Fibroblast of lung (primary cell): ENCODE results near the gene COX17. TPM values are rescaled to one million over a fixed set of nuclear protein-coding genes. Genes with fewer than 3 reads are reported as not detected.
A peak's percentile ranks its signal among the peaks of the same experiment; 100 is the strongest.

ENCODE experiments used
- DNase-seq, 2 donors: peaks; one replicate each; pipeline versions ENCODE4 v3.0.0 to v3.0.0-alpha.2; 2010; ENCODE audit warnings: low read depth in 2 of 2
- H2AFZ ChIP-seq: 2 replicates; pipeline ENCODE4 v1.5.1; 2012; ENCODE audit warnings: low read length, control low read depth, inconsistent platforms
- H3K27ac ChIP-seq: 2 replicates; pipeline ENCODE4 v1.5.1; 2011; ENCODE audit warnings: low read length, control low read depth; ENCODE audit not compliant: insufficient read depth
- H3K27me3 ChIP-seq: 2 replicates; pipeline ENCODE4 v1.5.1; 2011; ENCODE audit warnings: mild to moderate bottlenecking, low read length; ENCODE audit not compliant: control insufficient read depth, insufficient read depth
- H3K36me3 ChIP-seq: 2 replicates; pipeline ENCODE4 v1.5.1; 2011; ENCODE audit warnings: low read length; ENCODE audit not compliant: control insufficient read depth, insufficient read depth
- H3K4me1 ChIP-seq: 2 replicates; pipeline ENCODE4 v1.5.1; 2011; ENCODE audit warnings: low read length; ENCODE audit not compliant: control insufficient read depth, insufficient read depth; ENCODE audit errors: extremely low read depth
- H3K4me2 ChIP-seq: 2 replicates; pipeline ENCODE4 v1.5.1; 2011; ENCODE audit warnings: low read length, control low read depth; ENCODE audit not compliant: insufficient read depth; ENCODE audit errors: extremely low read depth
- H3K4me3 ChIP-seq, 4 experiments: fragments of 200-600 bp in 1 of 4; sonication (generic) in 1 of 4; replicated peaks in 1 of 4; 2 replicates each; pipeline ENCODE4 v1.5.1; 2011 to 2016; ENCODE audit warnings: low read length in 4 of 4, low read depth in 3 of 4, mild to moderate bottlenecking in 3 of 4, control low read depth in 2 of 4, inconsistent platforms in 1 of 4, mixed read lengths in 1 of 4; ENCODE audit not compliant: insufficient read depth in 1 of 4; ENCODE audit errors: control extremely low read depth in 1 of 4
- H3K79me2 ChIP-seq: 2 replicates; pipeline ENCODE4 v1.5.1; 2012; ENCODE audit warnings: mild to moderate bottlenecking, low read length, inconsistent platforms; ENCODE audit not compliant: control insufficient read depth, insufficient read depth
- H3K9ac ChIP-seq: 2 replicates; pipeline ENCODE4 v1.5.1; 2011; ENCODE audit warnings: mild to moderate bottlenecking, low read length, control low read depth; ENCODE audit not compliant: insufficient read depth
- H3K9me3 ChIP-seq: 2 replicates; pipeline ENCODE4 v1.5.1; 2012; ENCODE audit warnings: low read depth, low read length; ENCODE audit not compliant: control insufficient read depth, insufficient read depth
- H4K20me1 ChIP-seq: 2 replicates; pipeline ENCODE4 v1.5.1; 2011; ENCODE audit warnings: low read length; ENCODE audit not compliant: control insufficient read depth, insufficient read depth; ENCODE audit errors: extremely low read depth
- CTCF ChIP-seq, 2 donors: IDR thresholded peaks in 1 of 2; conservative IDR thresholded peaks in 1 of 2; 1 replicate in 1 of 2; 2 replicates in 1 of 2; pipeline ENCODE4 v1.5.1; 2011 to 2012; ENCODE audit warnings: low read length in 2 of 2, control low read depth in 1 of 2, inconsistent platforms in 1 of 2, low read depth in 1 of 2, mild to moderate bottlenecking in 1 of 2
- EZH2 ChIP-seq: IDR thresholded peaks from 2 replicates; pipeline ENCODE4 v1.5.1; 2012; ENCODE audit warnings: low read length, control low read depth, mild to moderate bottlenecking; ENCODE audit errors: missing control alignments
- polyA plus RNA-seq, 2 donors: library from polyadenylated mRNA; depleted of rRNA in 1 of 2; stranded (reverse) in 1 of 2; unstranded in 1 of 2; fragments of >200 nt; gene quantifications; 2 replicates each; pipeline ENCODE4 v1.2.1, GENCODE V29; 2011 to 2012; ENCODE audit warnings: missing spikeins in 1 of 2
- total RNA-seq: library from RNA; depleted of rRNA; stranded (reverse); fragments of >200 nt; gene quantifications from 2 replicates; pipeline ENCODE4 v1.2.1, GENCODE V29; 2014

The COX17 gene
- total and polyA plus RNA-seq, 2 donors (not counting 1 experiment from before 2014, with no cell fraction given): 19.6 to 21.0 TPM

GRCh38 chr3:119630880-119631329 is 46.3 kb downstream of the COX17 start:
- no peaks in the 10 kb centered on the region for H3K36me3 ChIP-seq
- H4K20me1 ChIP-seq: no peaks in the 10 kb centered on the region
- peaks cover 3% of the 10 kb centered on the region for H3K4me1 ChIP-seq
- no peaks in the 10 kb centered on the region for H3K27me3 ChIP-seq
- H3K27ac ChIP-seq: no peak overlapping the region
- no peak for DNase-seq
- no peak overlapping the region for H3K4me3 ChIP-seq
- H2AFZ ChIP-seq: peak overlapping the region; percentile 54
- no peak for TF ChIP-seq EZH2
- H3K9me3 ChIP-seq: no peaks in the 10 kb centered on the region
- no peak overlapping the region for H3K9ac ChIP-seq
- no peaks in the 10 kb centered on the region for H3K79me2 ChIP-seq
- H3K4me2 ChIP-seq: no peak overlapping the region

GRCh38 chr3:119630128-119630879 is 46.9 kb downstream of the COX17 start:
- H3K79me2 ChIP-seq: no peaks in the 10 kb centered on the region
- peaks cover 3% of the 10 kb centered on the region for H3K4me1 ChIP-seq
- TF ChIP-seq CTCF (conservative IDR thresholded peaks at IDR 0.05 in 1 of 2, IDR thresholded peaks at IDR 0.05 in 1 of 2; ENCODE audit: low read depth in 1 of 2, low read length in 2 of 2) (no peak), EZH2 (no peak)
- no peak overlapping the region for H3K9ac ChIP-seq
- H3K27ac ChIP-seq: peak overlapping the region; percentile 41
- peak overlapping the region; percentile 75 for H2AFZ ChIP-seq
- DNase-seq: peak; percentile 83
- no peaks in the 10 kb centered on the region for H3K36me3 ChIP-seq
- no peak overlapping the region for H3K4me2 ChIP-seq
- H3K9me3 ChIP-seq: no peaks in the 10 kb centered on the region
- H4K20me1 ChIP-seq: no peaks in the 10 kb centered on the region
- H3K4me3 ChIP-seq: no peak overlapping the region
- no peaks in the 10 kb centered on the region for H3K27me3 ChIP-seq

- TF ChIP-seq EZH2: no peak
- no peak for TF ChIP-seq CTCF (conservative IDR thresholded peaks at IDR 0.05 in 1 of 2, IDR thresholded peaks at IDR 0.05 in 1 of 2; ENCODE audit: low read depth in 1 of 2, low read length in 2 of 2)
These were observed 48.3 kb downstream of the COX17 start for GRCh38 chr3:119628816-119629445.

More at GRCh38 chr3:119628816-119629445, 48.3 kb downstream of the COX17 start:
- Histone ChIP-seq H3K4me1 (peaks cover 3% of the 10 kb centered on the region), H2AFZ (no peak overlapping the region), H3K27ac (no peak overlapping the region), H3K9ac (no peak overlapping the region), H3K4me3 (no peak overlapping the region), H3K4me2 (no peak overlapping the region), H3K36me3 (no peaks in the 10 kb centered on the region), H4K20me1 (no peaks in the 10 kb centered on the region), H3K27me3 (no peaks in the 10 kb centered on the region), H3K9me3 (no peaks in the 10 kb centered on the region), H3K79me2 (no peaks in the 10 kb centered on the region)
- DNase-seq: peak; percentile 43 to 66
